Progenitor cell of endocrine pancreas (in vitro differentiated cells): ENCODE data around the gene TBXAS1. TPM values are rescaled to one million over a fixed set of nuclear protein-coding genes. Genes with fewer than 3 reads are reported as not detected.

Experiments used
- DNase-seq: peaks from one replicate; pipeline ENCODE4 v3.0.0; 2021; ENCODE audit warnings: low spot score; ENCODE audit not compliant: unreplicated experiment
- H3K27ac Mint-ChIP-seq: 2 replicates; pipeline ENCODE4 v1.8.0; 2021; ENCODE audit warnings: mild to moderate bottlenecking, moderate library complexity, mixed read lengths
- H3K27me3 Mint-ChIP-seq: 2 replicates; pipeline ENCODE4 v1.8.0; 2021; ENCODE audit warnings: mixed read lengths
- H3K36me3 Mint-ChIP-seq: 2 replicates; pipeline ENCODE4 v1.8.0; 2022; ENCODE audit warnings: mixed read lengths; ENCODE audit not compliant: insufficient read depth
- H3K4me1 Mint-ChIP-seq: 2 replicates; pipeline ENCODE4 v1.8.0; 2021; ENCODE audit warnings: low read depth, mixed read lengths
- H3K4me3 Mint-ChIP-seq: 2 replicates; pipeline ENCODE4 v1.8.0; 2021; ENCODE audit warnings: low read depth, mild to moderate bottlenecking, moderate library complexity, mixed read lengths
- H3K9me3 Mint-ChIP-seq: 2 replicates; pipeline ENCODE4 v1.8.0; 2021; ENCODE audit warnings: low read depth, mixed read lengths
- total RNA-seq: library from RNA; stranded (reverse); gene quantifications from 2 replicates; pipeline ENCODE4 v1.2.1, GENCODE V29; 2021
- TF ChIP-seq, protein P1 (sequence below): fragments of 200-600 bp; sonication (generic); IDR thresholded peaks from one replicate; pipeline ENCODE4 v1.5.0; 2021; ENCODE audit warnings: antibody characterized with exemption, mild to moderate bottlenecking; ENCODE audit not compliant: unreplicated experiment

TBXAS1 gene
- total RNA-seq, 1 donor from 2014 or later = 10.4 TPM

DNA sequence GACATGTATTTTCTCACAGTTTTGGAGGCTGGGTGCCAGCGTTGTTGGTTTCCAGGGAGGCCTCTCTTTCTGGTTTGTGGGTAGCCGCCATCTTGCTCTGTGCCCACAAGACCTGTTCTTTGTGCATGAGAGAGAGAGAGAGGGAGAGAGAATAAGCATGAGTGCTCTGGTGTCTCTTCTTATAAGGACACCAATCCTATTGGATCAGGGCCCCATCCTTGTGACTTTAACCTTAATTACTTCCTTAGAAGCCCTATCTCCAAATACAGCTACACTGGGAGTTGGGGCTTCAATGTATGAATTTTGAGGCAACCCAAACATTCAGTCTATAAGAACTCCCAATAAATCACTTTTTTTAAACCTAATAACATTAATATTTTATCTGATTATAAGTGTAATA lies 119.1 kb downstream of the TBXAS1 start:
- H3K4me3 Mint-ChIP-seq = no peak overlapping the region
- TF ChIP-seq, protein P1, sequence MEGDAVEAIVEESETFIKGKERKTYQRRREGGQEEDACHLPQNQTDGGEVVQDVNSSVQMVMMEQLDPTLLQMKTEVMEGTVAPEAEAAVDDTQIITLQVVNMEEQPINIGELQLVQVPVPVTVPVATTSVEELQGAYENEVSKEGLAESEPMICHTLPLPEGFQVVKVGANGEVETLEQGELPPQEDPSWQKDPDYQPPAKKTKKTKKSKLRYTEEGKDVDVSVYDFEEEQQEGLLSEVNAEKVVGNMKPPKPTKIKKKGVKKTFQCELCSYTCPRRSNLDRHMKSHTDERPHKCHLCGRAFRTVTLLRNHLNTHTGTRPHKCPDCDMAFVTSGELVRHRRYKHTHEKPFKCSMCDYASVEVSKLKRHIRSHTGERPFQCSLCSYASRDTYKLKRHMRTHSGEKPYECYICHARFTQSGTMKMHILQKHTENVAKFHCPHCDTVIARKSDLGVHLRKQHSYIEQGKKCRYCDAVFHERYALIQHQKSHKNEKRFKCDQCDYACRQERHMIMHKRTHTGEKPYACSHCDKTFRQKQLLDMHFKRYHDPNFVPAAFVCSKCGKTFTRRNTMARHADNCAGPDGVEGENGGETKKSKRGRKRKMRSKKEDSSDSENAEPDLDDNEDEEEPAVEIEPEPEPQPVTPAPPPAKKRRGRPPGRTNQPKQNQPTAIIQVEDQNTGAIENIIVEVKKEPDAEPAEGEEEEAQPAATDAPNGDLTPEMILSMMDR = no peak

DNA sequence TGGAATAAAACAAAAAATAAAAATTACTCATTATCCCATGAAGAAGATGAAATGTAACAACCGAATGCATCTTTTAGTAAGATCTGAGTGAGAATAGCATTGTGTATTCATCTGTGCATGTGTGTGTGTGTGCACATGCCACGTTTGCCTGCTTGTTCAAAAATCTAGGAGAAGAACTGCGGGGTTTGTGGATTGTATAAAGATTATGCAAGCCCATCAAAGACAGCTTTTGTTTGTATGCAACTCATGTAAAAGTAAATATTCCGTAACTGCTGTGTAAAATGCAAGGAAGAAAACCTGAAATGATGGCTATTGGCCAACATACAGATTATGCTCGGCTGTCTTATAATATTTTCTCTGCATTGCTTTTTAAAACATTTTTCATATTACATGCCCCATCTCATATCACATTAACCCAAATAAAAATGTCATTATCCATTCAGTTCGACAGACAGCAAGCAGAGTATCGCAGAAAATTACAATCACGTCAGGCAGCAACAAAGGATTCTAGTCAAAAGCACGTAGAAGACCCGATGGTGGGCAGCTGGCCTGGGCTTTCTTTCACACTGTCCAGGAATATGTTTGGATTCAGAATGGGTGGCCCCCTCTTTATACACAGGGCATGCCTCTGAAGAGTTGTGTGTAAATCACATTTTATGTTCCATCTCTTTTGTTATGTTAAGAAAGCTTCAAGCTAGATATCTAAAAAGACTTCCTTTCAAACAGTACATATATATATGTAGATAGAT lies 119.7 kb downstream of the TBXAS1 start:
- Mint-ChIP-seq H3K27ac (no peak overlapping the region), H3K4me3 (no peak overlapping the region), H3K36me3 (peaks cover 5% of the 10 kb centered on the region), H3K27me3 (peaks cover 7% of the 10 kb centered on the region), H3K4me1 (peaks cover 6% of the 10 kb centered on the region), H3K9me3 (peaks cover 17% of the 10 kb centered on the region)
- TF ChIP-seq, protein P1 = no peak
- no peak for DNase-seq

More for the DNA sequence above, 119.1 kb downstream of the TBXAS1 start:
- peaks cover 7% of the 10 kb centered on the region for H3K27me3 Mint-ChIP-seq
- no peak overlapping the region for H3K27ac Mint-ChIP-seq
- H3K36me3 Mint-ChIP-seq = peaks cover 5% of the 10 kb centered on the region
- no peak for DNase-seq
- H3K9me3 Mint-ChIP-seq = peaks cover 17% of the 10 kb centered on the region
- H3K4me1 Mint-ChIP-seq = peaks cover 4% of the 10 kb centered on the region

DNA sequence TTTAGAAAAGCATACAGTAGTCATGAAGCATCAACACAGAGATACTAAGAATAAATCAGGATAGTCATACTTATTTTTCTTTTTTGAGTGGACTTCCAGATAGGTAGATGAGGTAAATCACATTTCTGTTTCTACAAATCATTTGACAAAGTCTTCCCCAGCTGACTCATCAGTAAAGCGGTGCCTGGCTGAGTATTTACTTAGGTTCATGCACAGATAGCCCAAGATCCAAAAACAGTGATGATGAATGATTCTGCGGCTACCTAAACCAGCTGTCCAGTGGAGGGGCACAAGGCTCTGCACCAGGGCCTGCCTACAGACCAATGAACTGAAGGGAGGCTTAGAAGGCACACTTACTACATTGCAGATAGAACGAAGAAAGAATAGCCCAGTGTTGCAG lies 120.6 kb downstream of the TBXAS1 start:
- H3K4me1 Mint-ChIP-seq = peaks cover 6% of the 10 kb centered on the region
- H3K27ac Mint-ChIP-seq = no peak overlapping the region
- no peak for DNase-seq
- H3K27me3 Mint-ChIP-seq = peaks cover 3% of the 10 kb centered on the region
- TF ChIP-seq, protein P1 = no peak
- H3K4me3 Mint-ChIP-seq = no peak overlapping the region
- H3K9me3 Mint-ChIP-seq = peaks cover 17% of the 10 kb centered on the region
- H3K36me3 Mint-ChIP-seq = peaks cover 5% of the 10 kb centered on the region

DNA sequence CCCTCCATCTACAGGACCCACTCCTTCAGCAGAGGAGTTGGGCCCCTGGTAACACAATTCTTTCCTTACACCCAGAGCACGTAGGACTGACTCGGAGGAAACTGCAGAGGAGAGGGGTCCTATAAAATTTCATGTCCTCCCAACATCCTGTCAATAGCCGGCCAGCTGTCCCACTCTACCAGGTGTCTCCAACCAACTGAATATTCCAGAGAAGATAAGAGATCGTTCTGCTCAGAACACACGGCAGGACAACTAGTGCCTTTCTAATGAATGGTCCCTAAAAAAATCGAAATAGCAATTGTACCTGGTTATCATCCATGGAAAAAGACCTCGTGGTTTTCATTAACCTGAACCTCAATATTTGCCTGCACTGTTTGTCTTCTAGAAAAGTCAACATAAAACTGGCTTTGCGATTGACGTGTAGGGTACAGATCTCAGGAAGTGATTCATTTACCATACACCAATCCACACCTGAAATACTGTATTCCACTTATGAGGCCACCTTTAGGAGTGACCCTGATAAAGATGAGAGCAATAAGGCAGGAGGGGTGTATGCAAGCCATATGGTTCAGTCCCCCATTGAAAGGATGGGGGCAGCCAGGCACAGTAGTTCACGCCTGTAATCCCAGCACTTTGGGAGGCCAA lies 121.9 kb downstream of the TBXAS1 start:
- H3K27ac Mint-ChIP-seq = no peak overlapping the region
- TF ChIP-seq, protein P1 = no peak
- no peak for DNase-seq
- no peaks in the 10 kb centered on the region for H3K27me3 Mint-ChIP-seq
- H3K36me3 Mint-ChIP-seq = peaks cover 3% of the 10 kb centered on the region
- no peak overlapping the region for H3K4me3 Mint-ChIP-seq
- peaks cover 6% of the 10 kb centered on the region for H3K4me1 Mint-ChIP-seq
- H3K9me3 Mint-ChIP-seq = peaks cover 13% of the 10 kb centered on the region

DNA sequence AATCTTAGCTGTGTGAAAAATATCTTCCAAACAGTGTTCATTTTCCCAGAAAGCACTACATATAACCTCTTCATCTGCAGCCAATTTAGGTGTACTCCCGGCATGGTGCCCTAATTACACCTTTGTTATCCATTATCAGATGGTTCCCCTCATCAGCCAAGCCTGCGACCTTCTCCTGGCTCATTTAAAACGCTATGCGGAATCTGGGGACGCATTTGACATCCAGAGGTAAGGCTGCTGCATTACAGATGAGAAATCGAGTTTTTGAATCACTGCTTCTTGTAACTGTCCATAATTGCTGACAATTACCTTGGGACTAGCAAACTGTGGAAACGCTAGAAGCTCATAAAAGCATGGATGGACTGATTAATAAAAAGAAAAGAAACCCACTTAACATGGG lies 124.2 kb downstream of the TBXAS1 start:
- Mint-ChIP-seq H3K9me3 (peaks cover 4% of the 10 kb centered on the region), H3K27me3 (no peaks in the 10 kb centered on the region), H3K4me1 (peaks cover 9% of the 10 kb centered on the region), H3K27ac (no peak overlapping the region), H3K36me3 (no peaks in the 10 kb centered on the region), H3K4me3 (no peak overlapping the region)
- DNase-seq = no peak
- TF ChIP-seq, protein P1 = no peak
